GM18870 (cell line): Measurements from ENCODE around the gene ZIC1.

Source experiments
- ATAC-seq: cut with Tn5 transposase; IDR thresholded peaks from one replicate; pipeline ENCODE4 v1.9.1; 2021; ENCODE audit warnings: moderate library complexity; ENCODE audit not compliant: unreplicated experiment

Gene ZIC1

GRCh38 chr3:147420353-147421183 lies 11.4 kb downstream of the ZIC1 start:
- ATAC-seq, result no peak

GRCh38 chr3:147421184-147421912 lies 12.2 kb downstream of the ZIC1 start:
- no peak for ATAC-seq

GRCh38 chr3:147422196-147422595 lies 13.0 kb downstream of the ZIC1 start:
- no peak for ATAC-seq

- ATAC-seq, result no peak
These were observed 13.7 kb downstream of the ZIC1 start for GRCh38 chr3:147422601-147423536.

GRCh38 chr3:147423537-147423797 lies 14.3 kb downstream of the ZIC1 start:
- ATAC-seq, result no peak

GRCh38 chr3:147423798-147424580 lies 14.8 kb downstream of the ZIC1 start:
- ATAC-seq, result no peak

GRCh38 chr3:147424581-147425387 lies 15.6 kb downstream of the ZIC1 start:
- no peak for ATAC-seq

GRCh38 chr3:147425388-147425850 lies 16.3 kb downstream of the ZIC1 start:
- ATAC-seq, result no peak

GRCh38 chr3:147426931-147427330 lies 17.8 kb downstream of the ZIC1 start:
- ATAC-seq, result no peak

GRCh38 chr3:147427746-147428145 lies 18.6 kb downstream of the ZIC1 start:
- no peak for ATAC-seq

GRCh38 chr3:147428326-147428725 lies 19.2 kb downstream of the ZIC1 start:
- no peak for ATAC-seq

- no peak for ATAC-seq
These were observed 19.6 kb downstream of the ZIC1 start for GRCh38 chr3:147428754-147429153.

- no peak for ATAC-seq
These were observed 22.6 kb downstream of the ZIC1 start for GRCh38 chr3:147431751-147432150.

GRCh38 chr3:147447224-147447623 lies 38.1 kb downstream of the ZIC1 start:
- no peak for ATAC-seq

- ATAC-seq, result no peak
These were observed 40.5 kb downstream of the ZIC1 start for GRCh38 chr3:147449669-147450068.

GRCh38 chr3:147458995-147459704 lies 50.0 kb downstream of the ZIC1 start:
- ATAC-seq, result no peak

GRCh38 chr3:147462856-147463255 lies 53.7 kb downstream of the ZIC1 start:
- ATAC-seq, result no peak
